NCI-H146 (cell line): ENCODE results near the gene HCK.

Experiments used
- DNase-seq: peaks from one replicate; lab custom pipeline; 2025; lab: John Stamatoyannopoulos, UW

HCK gene

GRCh38 chr20:32130352-32130751 lies 78.3 kb downstream of the HCK start:
- no peak for DNase-seq

- no peak for DNase-seq
Measured at GRCh38 chr20:32130965-32131364, 78.9 kb downstream of the HCK start.

- DNase-seq = no peak
Measured at GRCh38 chr20:32132911-32133549, 81.0 kb downstream of the HCK start.

- no peak for DNase-seq
Measured at GRCh38 chr20:32134026-32134425, 82.0 kb downstream of the HCK start.

- DNase-seq = no peak
Measured at GRCh38 chr20:32135983-32136515, 84.0 kb downstream of the HCK start.

GRCh38 chr20:32138921-32139320 lies 86.9 kb downstream of the HCK start:
- no peak for DNase-seq

GRCh38 chr20:32139947-32140346 lies 87.9 kb downstream of the HCK start:
- no peak for DNase-seq

- no peak for DNase-seq
Measured at GRCh38 chr20:32140603-32141002, 88.6 kb downstream of the HCK start.

- no peak for DNase-seq
Measured at GRCh38 chr20:32141465-32141980, 89.5 kb downstream of the HCK start.

- DNase-seq = no peak
Measured at GRCh38 chr20:32142088-32142487, 90.0 kb downstream of the HCK start.

GRCh38 chr20:32142991-32143390 lies 90.9 kb downstream of the HCK start:
- DNase-seq = no peak

GRCh38 chr20:32144898-32145662 lies 93.0 kb downstream of the HCK start:
- DNase-seq = no peak

GRCh38 chr20:32149566-32150170 lies 97.6 kb downstream of the HCK start:
- DNase-seq = no peak

- no peak for DNase-seq
Measured at GRCh38 chr20:32150291-32150848, 98.3 kb downstream of the HCK start.
